NCI-H1105 (cell line): ENCODE results near the gene LCK.
"Not testable (repeated sequence)": the region's sequence is repeated elsewhere in the genome, so short reads cannot be mapped to it uniquely, and the experiment has no call there.

ENCODE experiments used
- DNase-seq: peaks from one replicate; lab custom pipeline; 2025; lab: John Stamatoyannopoulos, UW

The LCK gene

GRCh38 chr1:32239790-32240139 is 11.3 kb upstream of the LCK start:
- DNase-seq: peak; percentile 44

- peak; percentile 93 for DNase-seq
Measured at GRCh38 chr1:32240140-32240951, 10.7 kb upstream of the LCK start.

- DNase-seq: peak; percentile 50
Measured at GRCh38 chr1:32241001-32241763, 9.9 kb upstream of the LCK start.

- no peak for DNase-seq
Measured at GRCh38 chr1:32242341-32242851, 8.7 kb upstream of the LCK start.

- no peak for DNase-seq
Measured at GRCh38 chr1:32246888-32247273, 4.2 kb upstream of the LCK start, which contains the start of gene FAM167B. FAM167B (plus strand) TSS chr1:32247222; CDS start chr1:32247422, 200 bp downstream.

- DNase-seq: no peak
Measured at GRCh38 chr1:32247452-32247851, 3.6 kb upstream of the LCK start.

GRCh38 chr1:32247983-32248889 is 2.8 kb upstream of the LCK start:
- peak; percentile 71 for DNase-seq

GRCh38 chr1:32249831-32250525 is 1.1 kb upstream of the LCK start:
- no peak for DNase-seq

- DNase-seq: no peak
Measured at GRCh38 chr1:32255072-32256071, 4.3 kb downstream of the LCK start.

- DNase-seq: no peak
Measured at GRCh38 chr1:32256473-32257226, 5.6 kb downstream of the LCK start.

GRCh38 chr1:32257227-32257508 is 6.1 kb downstream of the LCK start:
- no peak for DNase-seq

GRCh38 chr1:32263236-32263593 is 12.2 kb downstream of the LCK start:
- DNase-seq: not testable (repeated sequence)

- no peak for DNase-seq
Measured at GRCh38 chr1:32263744-32264143, 12.7 kb downstream of the LCK start.

- no peak for DNase-seq
Measured at GRCh38 chr1:32265846-32266245, 14.8 kb downstream of the LCK start.

- DNase-seq: no peak
Measured at GRCh38 chr1:32266921-32267591, 16.0 kb downstream of the LCK start.

GRCh38 chr1:32269744-32270143 is 18.7 kb downstream of the LCK start:
- no peak for DNase-seq

- no peak for DNase-seq
Measured at GRCh38 chr1:32272557-32273390, 21.7 kb downstream of the LCK start.
